T-helper 2 cell (primary cell): Measurements from ENCODE around the gene GTF3C5.
"Not testable (repeated sequence)": the region's sequence is repeated elsewhere in the genome, so short reads cannot be mapped to it uniquely, and the experiment has no call there.

ENCODE experiments used
- DNase-seq, 5 experiments: peaks; one replicate each; pipeline versions ENCODE4 v3.0.0 to v3.0.0-alpha.2; 2012 to 2022

The GTF3C5 gene

GRCh38 chr9:133094351-133094750, 63.6 kb downstream of the GTF3C5 start:
- DNase-seq: not testable (repeated sequence)

GRCh38 chr9:133094842-133095393, 64.1 kb downstream of the GTF3C5 start:
- no peak for DNase-seq

DNA sequence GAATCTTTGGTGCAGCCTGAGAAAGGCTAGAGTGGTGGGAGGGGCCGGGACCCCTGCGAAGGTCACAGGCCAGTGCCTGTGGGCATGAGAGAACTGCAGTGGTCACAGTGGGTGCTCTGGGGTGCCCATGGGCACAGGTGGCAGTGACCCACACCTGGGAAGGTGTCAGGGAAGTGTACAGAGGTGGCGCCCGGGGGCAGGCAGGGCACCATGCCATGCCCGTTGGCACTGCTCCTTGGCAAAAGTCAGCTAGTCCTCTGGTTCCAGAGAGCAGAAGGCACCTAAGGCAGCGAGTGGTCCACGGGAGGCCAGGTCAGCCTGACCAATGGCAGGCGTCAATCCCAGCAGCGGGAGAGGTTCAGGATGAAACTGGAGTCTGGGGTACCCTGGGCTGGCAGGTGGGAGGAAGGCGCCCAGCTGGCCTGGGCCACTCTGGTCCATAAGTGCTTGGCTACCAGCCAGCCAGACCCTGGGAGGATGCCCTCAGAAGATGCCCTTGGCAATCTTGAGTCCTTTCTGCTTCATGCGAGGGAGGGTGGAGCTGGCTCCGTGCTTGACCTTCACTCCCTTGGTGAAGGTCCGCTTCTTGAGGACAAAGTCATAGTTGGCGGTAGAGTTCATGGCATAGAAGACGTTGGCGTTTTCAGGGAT, 67.4 kb downstream of the GTF3C5 start:
- DNase-seq: no peak

DNA sequence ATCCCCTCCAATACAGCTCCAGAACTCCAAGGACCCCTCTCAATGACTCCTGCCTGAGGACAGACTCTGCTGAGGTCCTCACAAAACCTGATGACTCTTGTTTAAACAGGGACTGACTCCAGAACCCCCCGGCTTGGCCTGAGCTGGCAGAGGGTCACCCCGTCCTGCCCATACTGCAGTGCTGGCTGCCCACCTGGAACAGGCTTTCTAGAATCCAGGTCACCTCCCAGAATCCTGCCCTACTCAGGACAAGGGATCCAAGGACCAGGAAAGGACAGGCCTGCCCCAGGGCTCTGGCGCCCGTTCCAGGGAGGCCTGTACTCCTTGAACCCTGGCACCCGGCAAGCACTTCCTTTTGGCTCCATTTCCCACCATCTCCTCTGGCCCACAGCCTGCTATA, 68.1 kb downstream of the GTF3C5 start:
- DNase-seq: no peak

GRCh38 chr9:133099726-133100505, 69.1 kb downstream of the GTF3C5 start:
- no peak for DNase-seq

- DNase-seq: no peak
Measured at GRCh38 chr9:133100506-133101355, 69.9 kb downstream of the GTF3C5 start.

GRCh38 chr9:133101356-133102189, 70.8 kb downstream of the GTF3C5 start:
- DNase-seq: no peak

DNA sequence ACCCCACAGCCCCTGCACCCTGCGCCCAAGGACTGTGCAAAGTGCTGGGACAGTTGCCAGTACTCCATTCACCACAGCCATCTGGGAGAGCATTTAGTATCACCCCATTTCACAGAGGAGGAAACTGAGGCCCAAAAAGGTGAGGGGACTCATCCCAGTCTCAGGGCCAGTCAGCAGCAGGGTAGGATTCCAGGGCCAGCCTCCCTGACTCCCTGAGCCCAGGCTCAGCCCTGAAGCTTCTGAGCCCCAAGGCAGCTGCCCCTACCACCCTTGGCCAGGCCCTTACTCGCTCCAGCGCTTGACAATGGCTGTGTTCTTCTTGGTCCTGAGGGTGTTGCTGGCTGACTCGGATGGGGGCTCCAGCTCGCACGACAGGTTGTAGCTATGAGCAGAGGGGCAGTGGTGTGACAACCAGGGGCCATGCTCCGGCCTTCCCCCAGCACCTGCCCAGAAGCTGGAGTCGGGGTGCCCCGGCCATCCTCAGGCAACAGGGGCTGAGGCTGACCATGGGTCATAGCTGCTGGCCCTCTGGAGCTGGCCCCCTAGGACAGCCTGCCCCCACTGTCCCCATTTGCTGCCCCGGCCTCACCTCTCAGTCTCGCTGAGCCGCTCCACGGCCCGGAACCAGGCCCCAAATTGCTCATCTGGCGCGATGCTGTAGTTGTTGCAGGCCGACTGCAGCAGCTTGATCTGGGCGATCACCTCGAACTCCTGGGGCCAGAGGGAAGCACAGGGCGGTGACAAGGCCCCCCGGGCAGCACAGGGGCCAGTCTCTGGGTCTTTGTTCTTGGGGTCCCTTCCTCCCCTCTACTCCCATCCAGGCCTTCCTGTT, 71.6 kb downstream of the GTF3C5 start:
- no peak for DNase-seq

GRCh38 chr9:133103183-133103986, 72.6 kb downstream of the GTF3C5 start:
- DNase-seq: peak in 4 of 5 experiments; percentile 28 to 39 (median 34)

- DNase-seq: no peak
Measured at GRCh38 chr9:133103987-133104505, 73.2 kb downstream of the GTF3C5 start.

DNA sequence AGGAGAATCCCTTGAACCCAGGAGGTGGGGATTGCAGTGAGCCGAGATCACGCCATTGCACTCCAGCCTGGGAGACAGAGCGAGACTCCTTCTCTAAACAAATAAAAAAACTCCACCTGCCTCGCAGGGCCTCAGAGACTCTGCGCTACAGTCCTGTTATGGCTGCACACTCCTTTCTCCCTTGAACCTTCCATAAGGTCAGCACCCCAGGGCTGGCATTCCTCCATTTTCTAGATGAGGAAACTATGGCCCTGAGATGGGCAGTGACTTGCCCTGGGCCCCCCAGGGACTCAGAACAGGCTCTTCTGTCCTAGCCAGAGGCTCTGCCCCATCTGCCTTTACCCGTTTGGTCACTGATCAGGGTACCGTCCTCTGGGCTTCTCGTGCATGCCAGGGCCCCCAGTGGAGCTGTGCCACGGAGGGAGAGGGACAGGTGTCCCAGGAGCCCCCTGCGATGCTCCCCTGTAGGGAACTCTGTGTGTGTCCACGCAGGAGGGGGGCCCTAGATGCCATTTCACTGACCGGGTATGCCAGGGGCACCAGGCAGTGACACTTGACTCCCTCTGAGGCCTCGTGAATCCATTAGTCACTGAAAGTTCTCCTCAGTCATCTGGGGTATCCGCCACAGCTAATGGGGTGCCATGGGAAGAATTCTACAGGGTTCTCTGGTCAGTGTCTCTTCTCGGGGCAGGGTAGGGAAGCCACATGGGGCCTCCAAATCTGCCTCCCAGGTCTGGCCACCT, 74.1 kb downstream of the GTF3C5 start:
- peak in 1 of 5 experiments; percentile 1 for DNase-seq

DNA sequence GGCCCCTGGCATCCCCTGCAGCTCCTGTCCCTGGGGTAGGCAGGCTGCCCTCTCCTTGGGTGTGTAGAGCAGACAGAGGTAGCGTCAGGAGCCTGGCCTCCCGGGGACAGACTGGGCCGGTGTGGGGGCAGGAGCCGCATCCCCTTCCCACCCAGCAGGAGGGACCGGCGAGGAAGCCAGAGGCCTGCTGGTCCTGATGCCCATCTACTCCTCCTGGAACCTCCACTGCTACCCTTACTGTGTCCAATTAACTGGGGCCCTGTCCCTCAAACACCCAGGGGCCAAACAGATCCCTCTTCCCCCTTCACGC, 74.6 kb downstream of the GTF3C5 start:
- DNase-seq: peak in 1 of 5 experiments; percentile 1

DNA sequence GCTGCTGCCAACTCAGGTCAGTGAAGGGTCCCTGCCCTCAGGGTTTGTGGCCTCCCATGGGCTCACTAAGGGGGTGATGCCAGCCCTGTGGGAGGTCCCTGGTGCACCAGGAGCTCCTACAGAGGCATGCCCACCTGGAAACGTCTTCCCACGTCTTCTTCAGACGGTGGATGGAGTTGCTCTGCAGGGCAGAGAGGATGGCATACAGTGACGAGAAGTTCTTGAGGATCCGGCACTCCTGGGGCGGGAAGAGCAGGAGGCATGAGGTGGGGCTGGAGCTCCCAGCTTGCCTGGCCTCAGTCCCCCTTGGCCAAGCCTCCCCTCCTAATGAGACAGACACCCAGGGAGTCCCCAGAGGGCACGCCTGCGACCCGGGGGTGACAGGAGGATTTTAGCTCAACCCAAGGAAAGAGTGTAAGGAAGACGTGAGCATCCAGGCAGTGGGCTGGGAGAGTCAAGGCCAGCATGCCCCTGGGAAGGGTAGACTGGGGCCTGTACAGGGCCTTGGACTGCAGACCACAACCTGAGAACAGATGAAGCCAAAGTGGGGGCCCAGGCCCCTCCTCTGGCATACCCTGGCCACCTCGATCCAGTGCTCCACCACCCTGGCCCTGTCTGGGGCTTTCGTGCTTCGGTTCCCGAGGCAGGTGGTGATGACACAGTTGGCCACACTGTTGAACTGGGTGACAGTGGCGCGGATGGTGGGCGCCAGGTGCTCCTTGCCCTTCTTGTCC, 75.9 kb downstream of the GTF3C5 start:
- peak in 1 of 5 experiments; percentile 2 for DNase-seq

DNA sequence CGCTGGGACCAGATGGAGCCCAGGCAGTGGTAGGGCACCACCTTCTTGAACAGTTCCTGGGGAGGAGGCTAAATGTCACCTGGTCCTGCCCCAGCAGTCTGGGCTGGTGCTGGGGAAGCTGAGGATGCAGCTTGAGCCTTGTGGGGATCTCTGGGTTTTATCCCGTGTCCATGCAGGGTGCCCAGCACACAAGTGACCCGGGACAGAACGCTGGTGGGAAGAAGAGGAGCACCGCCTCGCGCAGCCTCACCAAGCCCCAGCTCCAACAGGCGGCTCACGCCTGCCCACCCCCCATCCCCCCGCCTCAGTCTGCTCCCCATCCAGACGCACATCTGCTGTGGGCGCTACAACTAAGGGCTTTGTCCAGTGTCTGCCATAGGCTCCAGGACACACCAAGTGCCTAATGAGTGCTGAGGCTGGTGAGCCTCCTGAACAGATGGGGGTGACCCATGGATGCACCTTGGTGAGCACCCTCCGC, 76.5 kb downstream of the GTF3C5 start:
- peak in 1 of 5 experiments; percentile 3 for DNase-seq
